HG02981 (cell line): Measurements from ENCODE around the gene SOX8.

Experiments used
- ATAC-seq: cut with Tn5 transposase; IDR thresholded peaks from one replicate; pipeline ENCODE4 v1.9.1; 2021; ENCODE audit warnings: mild to moderate bottlenecking, moderate library complexity; ENCODE audit not compliant: unreplicated experiment

The SOX8 gene

GRCh38 chr16:1003391-1004347 lies 22.1 kb downstream of the SOX8 start:
- ATAC-seq: no peak

DNA sequence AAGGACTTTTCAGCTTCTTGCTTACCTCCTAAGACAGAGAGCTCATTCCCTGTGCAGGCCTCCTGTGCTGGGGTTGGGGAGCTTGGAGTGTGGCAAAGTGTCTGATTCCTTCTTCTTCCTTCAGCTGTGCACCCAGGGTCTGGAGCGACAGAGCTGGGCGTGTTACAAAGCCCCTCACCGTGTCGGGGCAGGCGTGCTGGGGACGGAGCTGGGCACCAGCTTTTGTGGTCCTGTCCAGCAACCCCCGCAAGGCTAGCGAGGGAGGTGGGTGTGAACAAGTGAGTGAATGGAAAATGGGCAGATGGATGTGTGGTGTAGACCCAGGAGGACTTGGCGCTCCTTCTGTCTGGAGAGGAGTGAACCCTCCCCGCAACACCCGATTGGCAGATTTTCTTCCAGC lies 23.7 kb downstream of the SOX8 start:
- ATAC-seq: no peak

DNA sequence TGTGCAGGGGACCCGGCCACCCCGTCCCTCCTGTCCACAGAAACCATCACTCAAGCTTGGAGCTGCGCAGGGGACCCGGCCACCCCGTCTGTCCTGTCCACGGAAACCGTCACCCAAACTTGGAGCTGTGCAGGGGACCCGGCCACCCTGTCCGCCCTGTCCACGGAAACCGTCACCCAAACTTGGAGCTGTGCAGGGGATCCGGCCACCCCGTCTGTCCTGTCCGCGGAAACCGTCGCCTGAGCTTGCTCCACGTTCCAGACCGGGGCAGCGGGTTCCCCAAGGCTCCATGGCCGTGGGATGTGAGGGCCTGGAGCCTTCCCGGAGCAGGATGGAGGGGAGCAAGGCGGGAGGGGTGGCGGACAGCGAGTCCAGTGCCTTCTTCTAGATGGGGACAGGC lies 25.2 kb downstream of the SOX8 start:
- ATAC-seq: no peak

GRCh38 chr16:1007284-1007850 lies 25.8 kb downstream of the SOX8 start:
- ATAC-seq: no peak

DNA sequence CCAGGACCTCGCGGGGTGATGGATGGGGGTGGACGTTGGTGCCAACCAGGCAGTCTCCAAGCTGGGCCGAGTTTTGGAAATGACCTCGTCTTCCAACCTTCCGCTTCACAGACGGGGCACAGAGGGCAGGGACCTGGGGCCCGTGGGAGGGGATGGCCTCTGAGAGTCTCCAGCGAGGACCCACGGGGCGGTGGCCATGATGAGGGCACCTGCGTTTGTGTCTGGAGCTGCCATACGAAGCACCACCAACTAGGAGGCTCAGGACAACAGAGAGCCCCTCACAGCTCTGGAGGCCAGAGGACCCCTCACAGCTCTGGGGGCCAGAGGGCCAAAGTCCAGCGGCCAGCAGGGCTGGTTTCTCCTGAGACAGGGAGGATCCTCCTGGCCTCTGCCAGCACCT lies 26.5 kb downstream of the SOX8 start:
- ATAC-seq: no peak

- ATAC-seq: no peak
These were observed 28.0 kb downstream of the SOX8 start for GRCh38 chr16:1009358-1010150.

DNA sequence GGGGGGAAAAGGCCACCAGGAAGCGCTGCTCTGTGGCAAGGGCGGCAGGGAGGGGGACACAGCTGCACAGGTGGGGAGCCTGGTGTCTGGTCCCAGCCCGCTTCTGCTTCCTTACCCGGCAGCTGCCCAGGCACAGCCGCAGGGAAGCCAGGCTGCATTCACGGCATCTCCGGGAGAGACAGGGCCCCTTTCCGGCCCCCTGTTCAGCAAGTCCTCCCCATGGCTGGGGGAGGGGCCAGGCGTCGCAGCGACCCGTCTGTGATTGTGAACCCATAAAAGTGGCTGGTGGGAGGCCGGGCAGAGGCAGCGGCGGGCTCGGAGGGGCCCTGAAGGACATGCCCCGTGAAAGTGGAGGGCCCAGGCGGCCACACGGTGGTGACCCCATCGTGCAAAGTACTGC lies 28.7 kb downstream of the SOX8 start:
- no peak for ATAC-seq

- ATAC-seq: no peak
These were observed 29.2 kb downstream of the SOX8 start for GRCh38 chr16:1010815-1011214.

DNA sequence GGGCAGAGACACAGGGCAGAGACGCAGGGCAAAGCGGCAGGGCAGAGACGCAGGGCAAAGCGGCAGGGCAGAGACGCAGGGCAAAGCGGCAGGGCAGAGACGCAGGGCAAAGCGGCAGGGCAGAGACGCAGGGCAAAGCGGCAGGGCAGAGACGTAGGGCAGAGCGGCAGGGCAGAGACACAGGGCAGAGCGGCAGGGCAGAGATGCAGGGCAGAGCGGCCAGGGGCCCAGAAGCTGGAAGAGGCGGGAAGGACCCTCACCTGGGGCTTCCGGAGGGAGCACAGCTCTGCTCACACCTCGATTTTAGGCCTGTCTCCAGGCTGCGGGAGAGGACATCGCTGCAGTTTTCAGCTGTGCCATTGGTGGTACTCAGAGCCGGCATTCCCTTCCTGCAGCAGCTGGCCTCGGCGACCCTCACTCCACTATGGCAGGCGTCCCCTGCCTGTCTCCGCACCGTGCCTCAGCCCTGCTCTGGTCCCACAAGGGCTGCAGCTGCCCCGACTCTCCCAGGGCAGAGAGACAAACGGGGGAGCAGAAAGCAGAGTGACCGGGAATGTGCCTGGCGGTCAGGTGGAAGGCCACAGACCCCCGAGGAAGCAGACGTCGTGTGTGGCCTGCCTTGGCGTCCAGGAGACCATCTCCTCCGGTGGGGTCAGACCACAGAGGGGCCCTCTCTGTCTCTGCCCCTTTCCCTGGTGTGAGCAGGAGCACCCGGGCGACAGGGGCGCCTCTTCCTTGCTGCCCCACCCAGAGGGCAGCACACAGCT lies 29.9 kb downstream of the SOX8 start:
- no peak for ATAC-seq

GRCh38 chr16:1012135-1012534 lies 30.6 kb downstream of the SOX8 start:
- no peak for ATAC-seq

GRCh38 chr16:1012722-1013592 lies 31.4 kb downstream of the SOX8 start:
- no peak for ATAC-seq

DNA sequence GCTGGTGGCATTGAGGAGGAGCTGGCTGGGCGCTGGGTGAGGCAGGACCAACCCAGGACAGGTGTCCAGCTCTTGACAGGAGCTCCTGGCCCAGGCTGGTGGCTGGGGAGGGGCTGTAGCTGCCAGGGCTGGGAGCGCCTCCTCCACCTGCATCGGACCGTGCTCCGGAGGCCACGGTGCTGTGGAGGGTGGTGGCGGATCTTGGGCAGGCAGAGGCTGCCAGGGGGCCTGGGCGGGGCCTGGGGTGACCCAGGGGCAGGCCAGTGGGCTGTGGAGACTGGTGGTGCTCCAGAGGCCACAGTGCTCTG lies 32.0 kb downstream of the SOX8 start:
- no peak for ATAC-seq

DNA sequence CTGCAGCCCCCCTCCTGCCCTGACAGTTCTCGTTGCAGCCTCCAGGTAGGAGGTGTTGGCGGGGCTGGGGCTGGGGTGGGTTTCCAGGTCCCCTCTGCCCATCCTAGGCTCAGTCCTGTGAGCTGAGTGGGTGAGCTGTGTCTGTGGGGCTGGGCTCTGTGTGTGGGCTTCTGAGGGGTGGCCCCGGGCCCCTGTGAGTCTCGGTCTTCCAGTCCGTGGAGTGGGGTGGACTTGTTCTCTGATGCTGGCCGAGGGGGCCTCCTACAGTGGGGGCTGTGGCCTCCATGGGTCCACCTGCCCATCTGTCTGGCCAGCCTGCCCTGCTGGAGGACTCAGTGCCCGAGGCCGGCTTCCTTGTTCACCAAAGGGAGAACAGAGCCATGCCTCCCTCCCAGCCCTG lies 32.7 kb downstream of the SOX8 start:
- no peak for ATAC-seq

DNA sequence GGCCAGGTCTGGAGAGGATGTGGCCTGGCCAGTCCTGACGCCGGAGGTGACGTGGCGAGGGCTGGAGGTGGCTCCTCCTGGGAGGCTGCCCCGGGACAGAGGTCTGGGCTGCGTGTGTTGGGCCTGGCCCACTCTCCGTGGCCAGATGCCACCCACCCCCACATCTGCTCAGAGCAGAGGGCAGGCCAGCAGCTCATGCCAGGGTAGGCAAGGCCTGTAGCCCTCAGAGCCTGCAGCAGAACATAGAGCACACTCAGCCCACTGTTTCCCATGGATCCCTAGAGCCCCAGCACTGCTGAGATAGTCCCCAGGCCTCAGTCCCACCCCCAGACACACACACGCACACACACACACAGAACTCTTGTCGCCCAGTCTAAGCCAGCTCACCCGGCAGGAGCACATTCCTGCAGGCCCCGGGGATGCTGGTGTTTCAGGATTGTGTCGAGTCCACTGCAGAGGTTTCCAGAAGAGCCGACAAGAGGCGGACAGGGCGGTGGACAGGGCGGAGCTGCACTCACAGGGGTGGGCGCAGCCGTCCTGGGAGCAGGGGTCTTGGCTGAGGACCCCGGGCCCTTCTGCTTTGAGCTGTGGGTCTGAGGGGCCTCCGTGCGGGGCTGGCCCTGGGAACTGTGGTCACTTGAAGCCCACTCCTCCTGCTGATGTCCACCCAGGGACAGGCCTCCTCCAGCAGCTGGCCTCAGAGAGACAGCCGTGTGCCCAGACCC lies 33.4 kb downstream of the SOX8 start:
- no peak for ATAC-seq

DNA sequence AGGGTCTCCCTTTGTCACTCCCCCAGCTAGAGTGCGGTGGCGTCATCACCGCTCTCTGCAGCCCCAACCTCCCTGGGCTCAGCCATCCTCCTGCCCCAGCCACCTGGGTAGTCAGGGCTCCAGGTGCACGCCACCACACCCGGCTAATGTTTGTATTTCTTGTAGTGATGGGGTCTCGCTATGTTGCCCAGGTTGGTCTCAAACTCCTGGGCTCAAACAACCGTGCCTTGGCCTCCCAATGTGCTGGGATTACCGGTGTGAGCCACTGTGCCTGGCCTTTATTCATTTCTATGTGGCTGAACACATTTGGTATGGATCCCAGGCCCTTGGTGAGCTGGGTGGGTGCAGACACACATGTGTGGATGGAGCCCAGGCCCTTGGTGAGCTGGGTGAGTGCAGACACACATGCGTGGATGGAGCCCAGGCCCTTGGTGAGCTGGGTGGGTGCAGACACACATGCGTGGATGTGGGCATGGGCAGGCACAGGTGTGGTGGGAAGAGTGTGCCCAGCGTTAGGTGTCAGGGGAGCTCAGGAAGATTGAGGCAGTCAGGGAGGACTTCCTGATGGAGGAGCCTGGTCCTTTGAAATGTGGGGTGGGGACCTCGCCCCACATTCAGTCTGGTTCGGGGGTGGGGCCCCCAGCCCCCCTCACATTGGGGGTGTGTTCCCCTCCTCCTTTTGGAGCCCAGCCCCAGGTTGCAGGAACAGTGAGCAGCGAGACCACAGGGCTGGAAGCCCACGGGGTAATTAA lies 37.1 kb downstream of the SOX8 start:
- ATAC-seq: no peak

DNA sequence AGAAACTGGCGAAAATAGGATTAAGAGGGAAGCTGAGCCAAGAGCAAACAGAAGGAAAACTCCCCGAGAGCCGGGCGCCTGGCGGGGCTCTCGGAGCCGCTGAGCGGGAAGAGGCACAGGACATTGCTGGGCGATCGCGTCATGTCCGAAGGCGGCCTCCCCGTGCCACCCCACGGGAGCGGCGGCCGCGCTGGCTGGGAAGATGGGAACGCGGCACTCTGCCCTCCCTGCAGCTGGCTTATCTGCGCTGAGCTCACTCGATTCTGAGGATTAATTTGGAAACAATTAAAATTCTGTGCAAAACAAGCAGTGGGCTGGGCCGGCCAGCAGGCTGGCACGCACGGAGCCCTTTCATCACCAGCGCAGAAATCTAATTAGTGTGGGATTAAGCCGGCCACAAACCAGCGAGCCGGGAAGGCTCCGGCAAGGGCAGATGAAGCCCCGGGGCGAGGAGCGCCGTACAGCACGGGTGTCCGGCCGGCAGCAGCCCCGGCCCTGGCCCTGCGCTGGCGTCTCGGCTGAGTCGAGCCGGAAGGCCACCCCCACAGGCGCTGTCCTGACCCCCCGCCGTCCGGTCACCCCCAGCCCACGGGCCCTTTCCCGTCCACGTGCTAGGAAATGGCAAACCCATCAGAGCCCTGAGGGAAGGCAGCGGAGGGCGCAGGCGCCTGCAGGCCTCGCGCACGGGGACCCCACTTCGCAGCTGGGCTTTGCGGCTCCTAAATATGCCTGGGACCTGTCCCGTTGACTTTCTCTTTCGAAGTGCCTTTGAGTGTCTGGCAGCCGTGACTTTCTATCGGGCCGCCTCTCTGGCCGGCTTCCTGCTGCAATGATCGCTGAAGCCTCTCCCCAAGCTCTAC lies 37.9 kb downstream of the SOX8 start:
- ATAC-seq: no peak

DNA sequence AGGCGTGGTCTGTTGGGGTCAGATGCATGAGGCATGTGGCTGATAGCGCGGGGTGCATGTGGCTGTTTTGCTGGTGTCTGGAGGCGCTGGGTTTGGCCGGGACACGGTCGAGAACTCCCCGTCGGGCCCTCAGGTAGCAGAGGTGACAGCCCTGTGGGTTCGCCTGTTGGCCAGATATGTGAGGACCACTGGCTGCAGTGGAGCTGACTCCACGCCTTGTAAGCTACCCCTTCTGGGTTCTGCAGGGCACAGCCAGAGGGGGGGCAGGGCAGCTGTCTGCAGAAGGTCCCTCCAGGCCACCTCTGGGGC lies 38.5 kb downstream of the SOX8 start:
- no peak for ATAC-seq

GRCh38 chr16:1020591-1020990 lies 39.0 kb downstream of the SOX8 start:
- ATAC-seq: no peak
